HepG2 (cell line): ENCODE data around the gene HES6. TPM values are rescaled to one million over a fixed set of nuclear protein-coding genes. Genes with fewer than 3 reads are reported as not detected.

Source experiments
- CEBPZ ChIP-seq: IDR thresholded peaks from 2 replicates; pipeline ENCODE4 v1.6.1; 2012; ENCODE audit warnings: low read length, improper control_type of control experiment
- FOXO1 ChIP-seq: sonication (generic); formaldehyde crosslinking; IDR thresholded peaks from 2 replicates; pipeline ENCODE4 v1.4.0; 2020; ENCODE audit warnings: missing genetic modification reagents
- HIVEP1 ChIP-seq: sonication (generic); formaldehyde crosslinking; IDR thresholded peaks from 2 replicates; pipeline ENCODE4 v1.4.0; 2020; ENCODE audit warnings: mild to moderate bottlenecking, missing genetic modification reagents
- HNF1A ChIP-seq, 2 experiments: sonication (generic) in 1 of 2; formaldehyde crosslinking in 1 of 2; IDR thresholded peaks; 2 replicates each; pipeline versions ENCODE4 v1.4.0 to v1.6.1; 2016 to 2020; ENCODE audit warnings: borderline replicate concordance in 1 of 2, low read depth in 1 of 2, mild to moderate bottlenecking in 1 of 2, missing genetic modification reagents in 1 of 2
- KDM4B ChIP-seq: sonication (generic); formaldehyde crosslinking; IDR thresholded peaks from 2 replicates; pipeline ENCODE4 v1.4.0; 2020; ENCODE audit warnings: missing genetic modification reagents
- KDM6A ChIP-seq: IDR thresholded peaks from 2 replicates; pipeline ENCODE4 v1.6.1; 2016; ENCODE audit warnings: low read depth
- MAFG ChIP-seq: sonication (generic); formaldehyde crosslinking; IDR thresholded peaks from 2 replicates; pipeline ENCODE4 v1.5.1; 2020; ENCODE audit warnings: mild to moderate bottlenecking, missing genetic modification reagents
- MBNL3 ChIP-seq: fragments of 250-450 bp; sonication (Bioruptor Pico); conservative IDR thresholded peaks from 2 replicates; pipeline ENCODE4 v1.8.0; 2022; ENCODE audit warnings: mild to moderate bottlenecking, inconsistent platforms
- NCOR1 ChIP-seq: fragments of 200-600 bp; sonication (generic); IDR thresholded peaks from 2 replicates; pipeline ENCODE4 v1.7.0; 2017; ENCODE audit warnings: antibody characterized with exemption, low read length, borderline replicate concordance
- RARG ChIP-seq: sonication (generic); formaldehyde crosslinking; IDR thresholded peaks from 2 replicates; pipeline ENCODE4 v1.4.0; 2020; ENCODE audit warnings: low read depth, mild to moderate bottlenecking, missing genetic modification reagents
- SNRNP70 ChIP-seq: fragments of 200-400 bp; formaldehyde crosslinking; IDR thresholded peaks from 2 replicates; pipeline ENCODE4 v1.6.1; 2017; ENCODE audit warnings: mild to moderate bottlenecking, low read depth, low read length, moderate library complexity
- SOX5 ChIP-seq: IDR thresholded peaks from 2 replicates; pipeline ENCODE4 v1.6.1; 2016; ENCODE audit warnings: borderline replicate concordance
- SPEN ChIP-seq: sonication (generic); formaldehyde crosslinking; IDR thresholded peaks from 2 replicates; pipeline ENCODE4 v1.5.1; 2020; ENCODE audit warnings: low read depth, mild to moderate bottlenecking, missing genetic modification reagents
- THAP7 ChIP-seq: sonication (generic); formaldehyde crosslinking; IDR thresholded peaks from 2 replicates; pipeline ENCODE4 v1.8.1; 2023; ENCODE audit warnings: mild to moderate bottlenecking, missing genetic modification reagents
- ZBTB43 ChIP-seq: sonication (generic); formaldehyde crosslinking; conservative IDR thresholded peaks from 2 replicates; pipeline ENCODE4 v1.4.0; 2020; ENCODE audit warnings: missing genetic modification reagents
- ZFAT ChIP-seq: sonication (generic); formaldehyde crosslinking; conservative IDR thresholded peaks from 2 replicates; pipeline ENCODE4 v1.8.1; 2023; ENCODE audit warnings: missing genetic modification reagents, inconsistent platforms
- ZFYVE20 ChIP-seq: sonication (generic); formaldehyde crosslinking; IDR thresholded peaks from 2 replicates; pipeline ENCODE4 v1.8.0; 2023; ENCODE audit warnings: low read depth, mild to moderate bottlenecking, moderate library complexity, missing genetic modification reagents, borderline replicate concordance
- ZNF12 ChIP-seq: sonication (generic); formaldehyde crosslinking; IDR thresholded peaks from 2 replicates; pipeline ENCODE4 v1.5.0; 2020; ENCODE audit warnings: missing genetic modification reagents
- polyA plus RNA-seq, 8 experiments: library from polyadenylated mRNA; depleted of rRNA in 3 of 8; stranded (reverse) in 7 of 8; unstranded in 1 of 8; fragments of >200 nt; fragmentation: Illumina TruSeq in 4 of 8; extraction: Trizol in 4 of 8; gene quantifications; 2 replicates each; pipeline versions ENCODE4 v1.2.1 to v1.2.3, GENCODE V29; 2011 to 2016; ENCODE audit warnings: low read depth in 4 of 8, missing spikeins in 1 of 8, mixed read lengths in 1 of 8; ENCODE audit not compliant: insufficient read depth in 1 of 8
- total RNA-seq, 5 experiments: library from RNA; depleted of rRNA; stranded (reverse); fragments of >200 nt; fragmentation: Illumina TruSeq; extraction: Trizol; gene quantifications; 2 replicates each; pipeline ENCODE4 v1.2.3, GENCODE V29; 2016; ENCODE audit warnings: low read depth in 1 of 5
- TF ChIP-seq, protein P1 (sequence below): sonication (generic); formaldehyde crosslinking; conservative IDR thresholded peaks from 2 replicates; pipeline ENCODE4 v1.8.0; 2022; ENCODE audit warnings: mild to moderate bottlenecking, moderate library complexity, missing genetic modification reagents

Gene HES6
- total and polyA plus RNA-seq, 2 of the 13 experiments (the other 11 are each of a cell fraction or from before 2014, with no cell fraction given) = 19.5 to 82.8 TPM

DNA sequence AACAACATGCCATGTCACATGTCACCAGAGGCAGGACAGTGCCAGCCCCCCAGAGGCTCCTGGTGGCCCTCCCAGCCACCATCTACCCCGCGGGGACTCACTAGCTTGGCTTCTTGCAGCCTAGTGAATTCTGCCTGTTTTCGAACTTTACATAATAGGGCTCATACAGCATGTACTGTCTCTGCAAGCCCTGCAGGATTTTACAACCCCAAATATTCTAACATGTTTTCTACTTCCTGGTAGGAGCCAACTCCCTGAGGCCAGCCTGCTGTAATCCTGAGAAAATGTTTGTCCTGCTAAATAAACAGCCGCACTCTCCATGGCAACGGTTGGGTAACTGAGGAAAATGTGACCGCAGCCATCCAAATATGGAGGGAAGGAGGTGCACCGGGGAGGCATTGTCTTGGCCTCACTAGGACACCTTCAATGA is 45.8 kb upstream of the HES6 start (continued):
- TF ChIP-seq, protein P1, sequence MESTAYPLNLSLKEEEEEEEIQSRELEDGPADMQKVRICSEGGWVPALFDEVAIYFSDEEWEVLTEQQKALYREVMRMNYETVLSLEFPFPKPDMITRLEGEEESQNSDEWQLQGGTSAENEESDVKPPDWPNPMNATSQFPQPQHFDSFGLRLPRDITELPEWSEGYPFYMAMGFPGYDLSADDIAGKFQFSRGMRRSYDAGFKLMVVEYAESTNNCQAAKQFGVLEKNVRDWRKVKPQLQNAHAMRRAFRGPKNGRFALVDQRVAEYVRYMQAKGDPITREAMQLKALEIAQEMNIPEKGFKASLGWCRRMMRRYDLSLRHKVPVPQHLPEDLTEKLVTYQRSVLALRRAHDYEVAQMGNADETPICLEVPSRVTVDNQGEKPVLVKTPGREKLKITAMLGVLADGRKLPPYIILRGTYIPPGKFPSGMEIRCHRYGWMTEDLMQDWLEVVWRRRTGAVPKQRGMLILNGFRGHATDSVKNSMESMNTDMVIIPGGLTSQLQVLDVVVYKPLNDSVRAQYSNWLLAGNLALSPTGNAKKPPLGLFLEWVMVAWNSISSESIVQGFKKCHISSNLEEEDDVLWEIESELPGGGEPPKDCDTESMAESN = peak; percentile 97
- TF ChIP-seq MBNL3 (CRISPR knock-in tag) (no peak), ZFAT (CRISPR knock-in tag) (no peak), SPEN (CRISPR knock-in tag) (0 out of 2 replicates have a peak, but pooled peaks have one; percentile 43), ZNF12 (CRISPR knock-in tag) (no peak), KDM4B (CRISPR knock-in tag) (no peak), ZBTB43 (CRISPR knock-in tag) (peak; percentile 44; the same call in 1 of the 2 replicates), FOXO1 (CRISPR knock-in tag) (peak; percentile 79; the same call in 1 of the 2 replicates), SNRNP70 (no peak), NCOR1 (peak; percentile 47; the same call in 1 of the 2 replicates), THAP7 (CRISPR knock-in tag) (no peak), RARG (CRISPR knock-in tag) (no peak), SOX5 (peak; percentile 91), HIVEP1 (CRISPR knock-in tag) (no peak), CEBPZ (no peak), MAFG (CRISPR knock-in tag) (no peak), ZFYVE20 (CRISPR knock-in tag) (no peak), HNF1A (IDR thresholded peaks at IDR 0.05; ENCODE audit: low read depth) (peak; percentile 14; the same call in 1 of the 2 replicates), HNF1A (CRISPR knock-in tag; IDR thresholded peaks at IDR 0.05; ENCODE audit: borderline replicate concordance) (no peak; the same call in 1 of the 2 replicates), KDM6A (CRISPR knock-in tag) (peak; percentile 82)
